Esophagus muscularis mucosa (tissue), 4 donors: Measurements from ENCODE around the gene MXD3. TPM values are rescaled to one million over a fixed set of nuclear protein-coding genes. Genes with fewer than 3 reads are reported as not detected.

Experiments used
- DNase-seq: peaks from one replicate; pipeline ENCODE4 v3.0.0-alpha.2; 2017; ENCODE audit errors: extremely low spot score
- H3K27ac ChIP-seq, 4 donors: fragments of 200-600 bp; sonication (generic); replicated peaks in 1 of 4; 1 replicate in 3 of 4; 2 replicates in 1 of 4; pipeline ENCODE4 v1.5.1; 2016 to 2019; ENCODE audit warnings: mild to moderate bottlenecking in 1 of 4
- H3K27me3 ChIP-seq, 4 donors: fragments of 200-600 bp; sonication (generic); one replicate each; pipeline versions ENCODE4 v1.5.1 to v1.6.0; 2016 to 2019
- H3K36me3 ChIP-seq, 4 donors: fragments of 200-600 bp; sonication (generic); one replicate each; pipeline ENCODE4 v1.5.1; 2016 to 2019
- H3K4me1 ChIP-seq, 4 donors: fragments of 200-600 bp; sonication (generic); one replicate each; pipeline ENCODE4 v1.5.1; 2016 to 2019
- H3K4me3 ChIP-seq, 4 donors: fragments of 200-600 bp; sonication (generic); 1 replicate in 2 of 4; 2 replicates in 2 of 4; pipeline ENCODE4 v1.5.1; 2016 to 2019; ENCODE audit warnings: mild to moderate bottlenecking in 4 of 4, moderate library complexity in 1 of 4
- H3K9me3 ChIP-seq, 4 donors: fragments of 200-600 bp; sonication (generic); 1 replicate in 3 of 4; 2 replicates in 1 of 4; pipeline ENCODE4 v1.5.1; 2016 to 2019
- CTCF ChIP-seq, 3 experiments: fragments of 200-600 bp in 2 of 3; fragments of 450-650 bp in 1 of 3; sonication (generic) in 2 of 3; IDR thresholded peaks; one replicate each; pipeline ENCODE4 v1.5.1; 2017 to 2019; ENCODE audit warnings: antibody characterized with exemption in 3 of 3, mild to moderate bottlenecking in 2 of 3, moderate library complexity in 1 of 3
- EP300 ChIP-seq: sonication (generic); formaldehyde crosslinking; IDR thresholded peaks from one replicate; pipeline ENCODE4 v1.6.1; 2017; ENCODE audit warnings: antibody characterized with exemption
- POLR2A ChIP-seq: fragments of 450-650 bp; IDR thresholded peaks from one replicate; pipeline ENCODE4 v1.6.1; 2017; ENCODE audit warnings: antibody characterized with exemption, moderate library complexity, mild to moderate bottlenecking, low read depth
- POLR2AphosphoS5 ChIP-seq, 2 donors: sonication (generic); formaldehyde crosslinking; IDR thresholded peaks; one replicate each; pipeline ENCODE4 v1.6.1; 2017; ENCODE audit warnings: antibody characterized with exemption in 2 of 2
- WGBS: methylation state at CpG from one replicate; pipeline ENCODE4 v1.1.5; 2018; 5-methylcytosine and 5-hydroxymethylcytosine counted together
- intact Hi-C: fragments of 100-400 bp; cut with DNase I; formaldehyde crosslinking; loops from one replicate; pipeline ENCODE4 v1.15.1; 2023
- total RNA-seq, 4 donors: library from RNA; depleted of rRNA; stranded (reverse); fragments of >200 nt; gene quantifications; one replicate each; pipeline versions ENCODE4 v1.1.0 to v1.2.1, GENCODE V29; 2016

MXD3 gene
- total RNA-seq, 4 donors from 2014 or later, result 2.5 to 11.2 (median 7.9) TPM

GRCh38 chr5:177300951-177301350 lies 10.7 kb downstream of the MXD3 start:
- H3K4me3 ChIP-seq, result no peak overlapping the region
- intact Hi-C loops, result loop anchor here (10.0 kb wide), 1 partner anchor 186 kb away; no protein-coding TSS in a partner anchor
- WGBS, result 96% methylated on average over 2 of the region's 2 CpGs
- DNase-seq, result no peak
- no peaks in the 10 kb centered on the region for H3K9me3 ChIP-seq
- TF ChIP-seq CTCF (IDR thresholded peaks at IDR 0.05) (no peak), POLR2A (no peak), POLR2AphosphoS5 (IDR thresholded peaks at IDR 0.05) (no peak), EP300 (no peak)
- peaks cover 57 to 67% (median 64%) of the 10 kb centered on the region in 4 donors for H3K4me1 ChIP-seq
- peaks cover 0 to 22% (median 18%) of the 10 kb centered on the region in 4 donors for H3K36me3 ChIP-seq
- H3K27me3 ChIP-seq, result no peaks in the 10 kb centered on the region
- H3K27ac ChIP-seq, result peak overlapping the region; percentile 62 to 90 (median 78)

GRCh38 chr5:177300236-177300880 lies 11.3 kb downstream of the MXD3 start:
- Histone ChIP-seq H3K4me1 (peaks cover 55 to 63% (median 61%) of the 10 kb centered on the region in 4 donors), H3K9me3 (no peaks in the 10 kb centered on the region), H3K4me3 (no peak overlapping the region), H3K27ac (peak overlapping the region; percentile 62 to 90 (median 78)), H3K27me3 (no peaks in the 10 kb centered on the region), H3K36me3 (peaks cover 5 to 22% (median 18%) of the 10 kb centered on the region in 4 donors)
- 22% methylated on average over 4 of the region's 4 CpGs for WGBS
- intact Hi-C loops, result loop anchor here (10.0 kb wide), 1 partner anchor 186 kb away; no protein-coding TSS in a partner anchor
- no peak for DNase-seq
- TF ChIP-seq EP300 (no peak), POLR2A (no peak), POLR2AphosphoS5 (IDR thresholded peaks at IDR 0.05) (peak; percentile 31 to 61), CTCF (IDR thresholded peaks at IDR 0.05) (no peak)

GRCh38 chr5:177299697-177300096 lies 12.0 kb downstream of the MXD3 start:
- no peaks in the 10 kb centered on the region for H3K27me3 ChIP-seq
- peak overlapping the region; percentile 62 to 90 (median 78) for H3K27ac ChIP-seq
- intact Hi-C loops, result loop anchor here (10.0 kb wide), 1 partner anchor 185 kb away; no protein-coding TSS in a partner anchor
- H3K36me3 ChIP-seq, result peaks cover 12 to 25% (median 20%) of the 10 kb centered on the region in 4 donors
- no peak for TF ChIP-seq POLR2A
- no peak for TF ChIP-seq EP300
- TF ChIP-seq CTCF (IDR thresholded peaks at IDR 0.05), result no peak
- no peak for TF ChIP-seq POLR2AphosphoS5 (IDR thresholded peaks at IDR 0.05)
- WGBS, result 74% methylated on average over 9 of the region's 9 CpGs
- peaks cover 48 to 56% (median 54%) of the 10 kb centered on the region in 4 donors for H3K4me1 ChIP-seq
- no peak overlapping the region for H3K4me3 ChIP-seq
- no peaks in the 10 kb centered on the region for H3K9me3 ChIP-seq
- DNase-seq, result no peak

- TF ChIP-seq EP300 (no peak), CTCF (IDR thresholded peaks at IDR 0.05) (no peak), POLR2A (no peak), POLR2AphosphoS5 (IDR thresholded peaks at IDR 0.05) (no peak)
- H3K27ac ChIP-seq, result no peak overlapping the region
- H3K4me3 ChIP-seq, result no peak overlapping the region
- H3K4me1 ChIP-seq, result peaks cover 38 to 48% (median 45%) of the 10 kb centered on the region in 4 donors
- WGBS, result 85% methylated on average over 2 of the region's 2 CpGs
- H3K9me3 ChIP-seq, result no peaks in the 10 kb centered on the region
- H3K36me3 ChIP-seq, result peaks cover 22 to 43% (median 37%) of the 10 kb centered on the region in 4 donors
- intact Hi-C loops, result no loop called here
- DNase-seq, result no peak
- H3K27me3 ChIP-seq, result no peaks in the 10 kb centered on the region
Observed at GRCh38 chr5:177297922-177298321, 13.8 kb downstream of the MXD3 start.
